GM23248 (cell line): ENCODE data around the gene DPP6.

ENCODE experiments used
- EZH2 ChIP-seq: fragments of 200-600 bp; sonication (generic); IDR thresholded peaks from 2 replicates; pipeline ENCODE4 v1.6.1; 2018; ENCODE audit warnings: antibody characterized with exemption, mild to moderate bottlenecking; ENCODE audit not compliant: insufficient read depth, poor library complexity, severe bottlenecking
- EZH2phosphoT487 ChIP-seq: fragments of 200-600 bp; sonication (generic); IDR thresholded peaks from 2 replicates; pipeline ENCODE4 v1.6.1; 2018; ENCODE audit warnings: antibody characterized with exemption, moderate library complexity, mild to moderate bottlenecking, low read depth; ENCODE audit not compliant: insufficient read depth

DNA sequence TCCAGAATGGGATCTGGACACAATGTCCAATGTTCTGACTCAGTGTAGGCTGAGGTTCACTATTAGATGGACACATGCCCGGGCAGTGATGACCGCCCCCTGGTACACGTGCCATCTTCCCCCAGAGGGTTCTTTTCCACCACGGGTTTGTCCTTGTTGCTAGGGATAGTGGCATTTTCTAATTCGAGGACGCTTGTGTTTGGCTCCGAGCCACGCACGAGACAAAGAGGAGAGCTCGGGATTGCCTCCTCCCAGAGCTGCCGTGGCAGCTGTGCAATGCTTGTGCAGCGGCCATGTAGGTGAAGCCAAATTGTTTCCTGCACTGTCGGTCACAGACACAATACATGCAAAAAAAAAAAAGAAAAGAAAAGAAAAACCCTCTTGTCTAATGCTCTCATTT, 743.2 kb downstream of the DPP6 start:
- TF ChIP-seq EZH2: no peak
- TF ChIP-seq EZH2phosphoT487: no peak
